GM12878 (cell line): ENCODE results near the gene KRTAP5-8.

ENCODE experiments used
- CEBPB ChIP-seq, 2 experiments: fragments of 150-350 bp in 1 of 2; IDR thresholded peaks; 2 replicates each; pipeline ENCODE4 v1.6.1; 2012 to 2014; ENCODE audit warnings: low read depth in 2 of 2, low read length in 2 of 2, borderline replicate concordance in 1 of 2, inconsistent platforms in 1 of 2
- CEBPZ ChIP-seq: fragments of 150-350 bp; IDR thresholded peaks from 2 replicates; pipeline ENCODE4 v1.6.1; 2016; ENCODE audit warnings: low read depth, low read length
- CTCF ChIP-seq, 3 experiments: IDR thresholded peaks in 2 of 3; conservative IDR thresholded peaks in 1 of 3; 2 replicates each; pipeline ENCODE4 v1.5.1; 2011; ENCODE audit warnings: low read depth in 3 of 3, low read length in 3 of 3, mild to moderate bottlenecking in 3 of 3, control low read depth in 2 of 3, moderate library complexity in 2 of 3, inconsistent platforms in 1 of 3, mixed read lengths in 1 of 3; ENCODE audit not compliant: control insufficient read depth in 2 of 3, insufficient read depth in 1 of 3; ENCODE audit errors: extremely low read depth in 1 of 3
- E2F4 ChIP-seq: IDR thresholded peaks from 2 replicates; pipeline ENCODE4 v1.6.1; 2012; ENCODE audit warnings: low read depth, low read length, improper control_type of control experiment
- EGR1 ChIP-seq, 2 experiments: IDR thresholded peaks; 1 replicate in 1 of 2; 2 replicates in 1 of 2; pipeline ENCODE4 v1.6.1; 2011 to 2012; ENCODE audit warnings: low read depth in 2 of 2, low read length in 2 of 2, borderline replicate concordance in 1 of 2, mild to moderate bottlenecking in 1 of 2, moderate library complexity in 1 of 2
- EP300 ChIP-seq, 2 experiments: fragments of 150-350 bp in 1 of 2; IDR thresholded peaks; 2 replicates each; pipeline ENCODE4 v1.6.1; 2011 to 2012; ENCODE audit warnings: low read depth in 2 of 2, low read length in 2 of 2, borderline replicate concordance in 1 of 2, improper control_type of control experiment in 1 of 2, inconsistent platforms in 1 of 2; ENCODE audit not compliant: control insufficient read depth in 1 of 2
- HDGF ChIP-seq: fragments of 450-650 bp; IDR thresholded peaks from 2 replicates; pipeline ENCODE4 v1.6.1; 2016; ENCODE audit warnings: antibody characterized with exemption
- KDM1A ChIP-seq: fragments of 200-600 bp; sonication (generic); IDR thresholded peaks from 2 replicates; pipeline ENCODE4 v1.6.1; 2016; ENCODE audit warnings: borderline replicate concordance
- NFIC ChIP-seq: IDR thresholded peaks from 2 replicates; pipeline ENCODE4 v1.6.1; 2012; ENCODE audit warnings: low read depth, mild to moderate bottlenecking, inconsistent platforms, low read length, moderate library complexity

GRCh38 chr11:71519546-71519945 is 18.3 kb upstream of the KRTAP5-8 start:
- no peak for TF ChIP-seq KDM1A
- TF ChIP-seq CTCF (IDR thresholded peaks at IDR 0.05 in 2 of 3, conservative IDR thresholded peaks at IDR 0.05 in 1 of 3; ENCODE audit: control insufficient read depth in 2 of 3, extremely low read depth in 1 of 3, insufficient read depth in 1 of 3, low read depth in 3 of 3, low read length in 3 of 3): no peak
- no peak for TF ChIP-seq HDGF
- no peak for TF ChIP-seq EP300 (IDR thresholded peaks at IDR 0.05; ENCODE audit: borderline replicate concordance in 1 of 2, control insufficient read depth in 1 of 2, low read depth in 2 of 2, low read length in 2 of 2)
- TF ChIP-seq CEBPZ: no peak
- no peak for TF ChIP-seq E2F4
- no peak for TF ChIP-seq EGR1 (IDR thresholded peaks at IDR 0.05; ENCODE audit: borderline replicate concordance in 1 of 2, low read depth in 2 of 2, low read length in 2 of 2)
- TF ChIP-seq NFIC: no peak
- no peak for TF ChIP-seq CEBPB (IDR thresholded peaks at IDR 0.05; ENCODE audit: borderline replicate concordance in 1 of 2, low read depth in 2 of 2, low read length in 2 of 2)
